ENCODE data around the gene CCND1. TPM values are rescaled to one million over a fixed set of nuclear protein-coding genes. Genes with fewer than 3 reads are reported as not detected.

The CCND1 gene
- total and polyA plus RNA-seq, 9 of the 15 experiments (the other 6 are each of a cell fraction or from before 2014, with no cell fraction given) = 0.04 to 23.3 (median 3.8) TPM

DNA sequence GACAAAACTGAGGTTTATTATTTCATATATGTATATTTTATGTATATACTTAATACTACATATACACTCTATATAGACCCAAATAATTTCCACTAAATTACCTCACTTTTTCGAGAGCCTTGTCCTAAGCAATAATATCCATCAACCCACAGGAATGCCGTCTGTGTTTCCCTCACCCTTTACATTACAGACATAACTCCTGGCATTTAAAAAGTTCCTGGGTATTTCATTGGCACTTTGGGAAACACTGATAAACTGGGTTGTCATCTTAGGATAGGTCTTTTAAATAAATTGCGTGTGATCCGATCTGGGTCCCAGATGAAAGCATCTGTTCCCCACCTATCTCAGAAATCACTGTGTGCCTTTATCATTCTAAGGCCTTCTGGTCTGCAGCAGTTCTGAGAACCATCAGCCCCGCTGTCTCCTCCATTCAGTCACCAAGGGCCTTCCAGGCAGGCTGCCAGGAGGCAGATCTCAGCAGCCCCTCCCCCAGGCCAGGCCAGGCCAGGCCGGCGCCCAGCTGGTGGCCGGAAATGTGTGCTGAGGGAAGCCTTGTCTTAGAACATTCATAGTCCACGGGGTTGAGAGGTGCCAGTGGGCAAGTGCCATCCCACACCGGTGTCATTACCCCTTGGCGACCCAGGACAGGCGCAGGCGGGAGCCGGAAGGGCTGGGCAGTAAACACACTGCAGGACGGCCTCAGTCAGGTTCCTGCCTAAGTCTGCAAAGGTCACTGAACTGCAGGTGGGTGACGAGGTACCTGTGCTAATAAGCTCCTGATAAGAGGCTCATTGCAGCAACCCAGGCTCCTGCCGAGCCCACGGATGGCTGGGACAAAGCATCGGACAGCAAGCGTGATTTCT lies 59.6 kb downstream of the CCND1 start (continued):
- TF ChIP-seq, protein P1, sequence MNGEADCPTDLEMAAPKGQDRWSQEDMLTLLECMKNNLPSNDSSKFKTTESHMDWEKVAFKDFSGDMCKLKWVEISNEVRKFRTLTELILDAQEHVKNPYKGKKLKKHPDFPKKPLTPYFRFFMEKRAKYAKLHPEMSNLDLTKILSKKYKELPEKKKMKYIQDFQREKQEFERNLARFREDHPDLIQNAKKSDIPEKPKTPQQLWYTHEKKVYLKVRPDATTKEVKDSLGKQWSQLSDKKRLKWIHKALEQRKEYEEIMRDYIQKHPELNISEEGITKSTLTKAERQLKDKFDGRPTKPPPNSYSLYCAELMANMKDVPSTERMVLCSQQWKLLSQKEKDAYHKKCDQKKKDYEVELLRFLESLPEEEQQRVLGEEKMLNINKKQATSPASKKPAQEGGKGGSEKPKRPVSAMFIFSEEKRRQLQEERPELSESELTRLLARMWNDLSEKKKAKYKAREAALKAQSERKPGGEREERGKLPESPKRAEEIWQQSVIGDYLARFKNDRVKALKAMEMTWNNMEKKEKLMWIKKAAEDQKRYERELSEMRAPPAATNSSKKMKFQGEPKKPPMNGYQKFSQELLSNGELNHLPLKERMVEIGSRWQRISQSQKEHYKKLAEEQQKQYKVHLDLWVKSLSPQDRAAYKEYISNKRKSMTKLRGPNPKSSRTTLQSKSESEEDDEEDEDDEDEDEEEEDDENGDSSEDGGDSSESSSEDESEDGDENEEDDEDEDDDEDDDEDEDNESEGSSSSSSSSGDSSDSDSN (IDR thresholded peaks at IDR 0.05; ENCODE audit: borderline replicate concordance in 1 of 2, low read depth in 2 of 2, low read length in 2 of 2) = 0 out of 4 replicates have a peak, but pooled peaks of 1 of the 2 experiments have one; percentile 33
- TF ChIP-seq, protein P2, sequence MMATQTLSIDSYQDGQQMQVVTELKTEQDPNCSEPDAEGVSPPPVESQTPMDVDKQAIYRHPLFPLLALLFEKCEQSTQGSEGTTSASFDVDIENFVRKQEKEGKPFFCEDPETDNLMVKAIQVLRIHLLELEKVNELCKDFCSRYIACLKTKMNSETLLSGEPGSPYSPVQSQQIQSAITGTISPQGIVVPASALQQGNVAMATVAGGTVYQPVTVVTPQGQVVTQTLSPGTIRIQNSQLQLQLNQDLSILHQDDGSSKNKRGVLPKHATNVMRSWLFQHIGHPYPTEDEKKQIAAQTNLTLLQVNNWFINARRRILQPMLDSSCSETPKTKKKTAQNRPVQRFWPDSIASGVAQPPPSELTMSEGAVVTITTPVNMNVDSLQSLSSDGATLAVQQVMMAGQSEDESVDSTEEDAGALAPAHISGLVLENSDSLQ (IDR thresholded peaks at IDR 0.05) = peak; percentile 46; the same call in 1 of the 2 replicates
- no peak for TF ChIP-seq RBM22 (IDR thresholded peaks at IDR 0.05; ENCODE audit: low read depth, low read length, poor library complexity, severe bottlenecking)
- TF ChIP-seq, protein P3, sequence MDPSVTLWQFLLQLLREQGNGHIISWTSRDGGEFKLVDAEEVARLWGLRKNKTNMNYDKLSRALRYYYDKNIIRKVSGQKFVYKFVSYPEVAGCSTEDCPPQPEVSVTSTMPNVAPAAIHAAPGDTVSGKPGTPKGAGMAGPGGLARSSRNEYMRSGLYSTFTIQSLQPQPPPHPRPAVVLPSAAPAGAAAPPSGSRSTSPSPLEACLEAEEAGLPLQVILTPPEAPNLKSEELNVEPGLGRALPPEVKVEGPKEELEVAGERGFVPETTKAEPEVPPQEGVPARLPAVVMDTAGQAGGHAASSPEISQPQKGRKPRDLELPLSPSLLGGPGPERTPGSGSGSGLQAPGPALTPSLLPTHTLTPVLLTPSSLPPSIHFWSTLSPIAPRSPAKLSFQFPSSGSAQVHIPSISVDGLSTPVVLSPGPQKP (CRISPR knock-in tag; IDR thresholded peaks at IDR 0.05) = no peak
- TF ChIP-seq TRIM28 (IDR thresholded peaks at IDR 0.05) = no peak
- TF ChIP-seq HMGN3 (IDR thresholded peaks at IDR 0.05; ENCODE audit: borderline replicate concordance, extremely low read depth, insufficient read length, low read depth, low read length) = peak; percentile 65
- TF ChIP-seq, protein P4, sequence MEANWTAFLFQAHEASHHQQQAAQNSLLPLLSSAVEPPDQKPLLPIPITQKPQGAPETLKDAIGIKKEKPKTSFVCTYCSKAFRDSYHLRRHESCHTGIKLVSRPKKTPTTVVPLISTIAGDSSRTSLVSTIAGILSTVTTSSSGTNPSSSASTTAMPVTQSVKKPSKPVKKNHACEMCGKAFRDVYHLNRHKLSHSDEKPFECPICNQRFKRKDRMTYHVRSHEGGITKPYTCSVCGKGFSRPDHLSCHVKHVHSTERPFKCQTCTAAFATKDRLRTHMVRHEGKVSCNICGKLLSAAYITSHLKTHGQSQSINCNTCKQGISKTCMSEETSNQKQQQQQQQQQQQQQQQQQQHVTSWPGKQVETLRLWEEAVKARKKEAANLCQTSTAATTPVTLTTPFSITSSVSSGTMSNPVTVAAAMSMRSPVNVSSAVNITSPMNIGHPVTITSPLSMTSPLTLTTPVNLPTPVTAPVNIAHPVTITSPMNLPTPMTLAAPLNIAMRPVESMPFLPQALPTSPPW (CRISPR knock-in tag; IDR thresholded peaks at IDR 0.05) = peak; percentile 12; the same call in 1 of the 2 replicates
- TF ChIP-seq NCOR1 (IDR thresholded peaks at IDR 0.05) = peak; percentile 65
- TF ChIP-seq, protein P5, sequence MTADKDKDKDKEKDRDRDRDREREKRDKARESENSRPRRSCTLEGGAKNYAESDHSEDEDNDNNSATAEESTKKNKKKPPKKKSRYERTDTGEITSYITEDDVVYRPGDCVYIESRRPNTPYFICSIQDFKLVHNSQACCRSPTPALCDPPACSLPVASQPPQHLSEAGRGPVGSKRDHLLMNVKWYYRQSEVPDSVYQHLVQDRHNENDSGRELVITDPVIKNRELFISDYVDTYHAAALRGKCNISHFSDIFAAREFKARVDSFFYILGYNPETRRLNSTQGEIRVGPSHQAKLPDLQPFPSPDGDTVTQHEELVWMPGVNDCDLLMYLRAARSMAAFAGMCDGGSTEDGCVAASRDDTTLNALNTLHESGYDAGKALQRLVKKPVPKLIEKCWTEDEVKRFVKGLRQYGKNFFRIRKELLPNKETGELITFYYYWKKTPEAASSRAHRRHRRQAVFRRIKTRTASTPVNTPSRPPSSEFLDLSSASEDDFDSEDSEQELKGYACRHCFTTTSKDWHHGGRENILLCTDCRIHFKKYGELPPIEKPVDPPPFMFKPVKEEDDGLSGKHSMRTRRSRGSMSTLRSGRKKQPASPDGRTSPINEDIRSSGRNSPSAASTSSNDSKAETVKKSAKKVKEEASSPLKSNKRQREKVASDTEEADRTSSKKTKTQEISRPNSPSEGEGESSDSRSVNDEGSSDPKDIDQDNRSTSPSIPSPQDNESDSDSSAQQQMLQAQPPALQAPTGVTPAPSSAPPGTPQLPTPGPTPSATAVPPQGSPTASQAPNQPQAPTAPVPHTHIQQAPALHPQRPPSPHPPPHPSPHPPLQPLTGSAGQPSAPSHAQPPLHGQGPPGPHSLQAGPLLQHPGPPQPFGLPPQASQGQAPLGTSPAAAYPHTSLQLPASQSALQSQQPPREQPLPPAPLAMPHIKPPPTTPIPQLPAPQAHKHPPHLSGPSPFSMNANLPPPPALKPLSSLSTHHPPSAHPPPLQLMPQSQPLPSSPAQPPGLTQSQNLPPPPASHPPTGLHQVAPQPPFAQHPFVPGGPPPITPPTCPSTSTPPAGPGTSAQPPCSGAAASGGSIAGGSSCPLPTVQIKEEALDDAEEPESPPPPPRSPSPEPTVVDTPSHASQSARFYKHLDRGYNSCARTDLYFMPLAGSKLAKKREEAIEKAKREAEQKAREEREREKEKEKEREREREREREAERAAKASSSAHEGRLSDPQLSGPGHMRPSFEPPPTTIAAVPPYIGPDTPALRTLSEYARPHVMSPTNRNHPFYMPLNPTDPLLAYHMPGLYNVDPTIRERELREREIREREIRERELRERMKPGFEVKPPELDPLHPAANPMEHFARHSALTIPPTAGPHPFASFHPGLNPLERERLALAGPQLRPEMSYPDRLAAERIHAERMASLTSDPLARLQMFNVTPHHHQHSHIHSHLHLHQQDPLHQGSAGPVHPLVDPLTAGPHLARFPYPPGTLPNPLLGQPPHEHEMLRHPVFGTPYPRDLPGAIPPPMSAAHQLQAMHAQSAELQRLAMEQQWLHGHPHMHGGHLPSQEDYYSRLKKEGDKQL (CRISPR knock-in tag; IDR thresholded peaks at IDR 0.05; ENCODE audit: borderline replicate concordance) = no peak
- TF ChIP-seq HNRNPUL1 (IDR thresholded peaks at IDR 0.05; ENCODE audit: low read length) = no peak
- TF ChIP-seq ZNF830 (CRISPR knock-in tag; IDR thresholded peaks at IDR 0.05) = no peak
- TF ChIP-seq, protein P6, sequence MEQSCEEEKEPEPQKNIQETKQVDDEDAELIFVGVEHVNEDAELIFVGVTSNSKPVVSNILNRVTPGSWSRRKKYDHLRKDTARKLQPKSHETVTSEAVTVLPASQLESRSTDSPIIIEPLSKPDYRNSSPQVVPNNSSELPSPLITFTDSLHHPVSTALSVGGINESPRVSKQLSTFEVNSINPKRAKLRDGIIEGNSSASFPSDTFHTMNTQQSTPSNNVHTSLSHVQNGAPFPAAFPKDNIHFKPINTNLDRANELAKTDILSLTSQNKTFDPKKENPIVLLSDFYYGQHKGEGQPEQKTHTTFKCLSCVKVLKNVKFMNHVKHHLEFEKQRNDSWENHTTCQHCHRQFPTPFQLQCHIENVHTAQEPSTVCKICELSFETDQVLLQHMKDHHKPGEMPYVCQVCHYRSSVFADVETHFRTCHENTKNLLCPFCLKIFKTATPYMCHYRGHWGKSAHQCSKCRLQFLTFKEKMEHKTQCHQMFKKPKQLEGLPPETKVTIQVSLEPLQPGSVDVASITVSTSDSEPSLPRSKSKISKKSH (CRISPR knock-in tag; IDR thresholded peaks at IDR 0.05) = no peak
